Ammon's horn (tissue), 1 donor: ENCODE results near the gene KNCN.

ENCODE experiments used
- DNase-seq: peaks from one replicate; pipeline ENCODE4 v3.0.0-alpha.2; 2016; ENCODE audit warnings: low spot score

Gene KNCN

DNA sequence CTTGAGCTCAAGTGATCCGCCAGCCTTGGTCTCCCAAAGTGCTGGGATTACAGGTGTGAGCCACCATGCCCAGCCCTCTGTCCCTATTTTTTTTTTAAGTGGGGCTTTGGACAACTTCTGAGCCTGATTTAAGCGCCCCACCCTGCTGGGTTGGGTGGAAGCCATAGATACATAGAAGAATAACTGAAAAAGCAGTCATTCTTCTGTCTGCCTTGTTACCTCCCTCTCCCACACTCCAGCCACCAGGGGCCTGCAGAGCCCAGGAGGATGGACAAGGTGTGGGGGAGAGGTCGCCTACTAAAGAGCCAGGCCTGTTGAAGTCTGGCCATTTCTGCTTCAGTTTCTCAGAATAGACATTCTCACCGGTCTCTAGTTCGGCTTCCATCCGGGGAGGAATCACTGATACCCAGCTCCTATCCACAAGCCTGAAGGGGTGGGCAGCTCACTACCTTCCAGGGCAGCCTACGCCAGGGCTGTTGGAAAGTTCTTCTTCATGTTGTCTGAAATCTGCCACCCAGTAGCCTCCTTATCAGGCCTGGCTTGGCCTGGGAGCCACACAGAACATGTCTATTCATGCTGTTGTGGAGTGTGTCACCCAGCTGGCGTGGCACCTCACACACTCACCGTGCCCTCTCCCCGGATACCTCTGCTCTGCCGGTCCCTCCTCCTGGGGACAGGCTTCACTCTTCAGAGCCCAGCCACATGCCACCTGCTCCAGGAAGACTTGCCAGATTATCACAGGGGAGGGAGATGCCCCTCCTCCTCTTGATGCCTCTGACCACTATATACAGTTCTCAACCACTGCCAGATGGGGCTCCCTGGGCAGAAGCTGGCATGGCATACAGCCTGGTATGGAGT lies 27.7 kb downstream of the KNCN start:
- no peak for DNase-seq

- no peak for DNase-seq
Measured at GRCh38 chr1:46522969-46523320, 28.5 kb downstream of the KNCN start.

- no peak for DNase-seq
Measured at GRCh38 chr1:46522184-46522968, 29.1 kb downstream of the KNCN start.

- DNase-seq, result no peak
Measured at GRCh38 chr1:46521414-46521813, 30.0 kb downstream of the KNCN start.

DNA sequence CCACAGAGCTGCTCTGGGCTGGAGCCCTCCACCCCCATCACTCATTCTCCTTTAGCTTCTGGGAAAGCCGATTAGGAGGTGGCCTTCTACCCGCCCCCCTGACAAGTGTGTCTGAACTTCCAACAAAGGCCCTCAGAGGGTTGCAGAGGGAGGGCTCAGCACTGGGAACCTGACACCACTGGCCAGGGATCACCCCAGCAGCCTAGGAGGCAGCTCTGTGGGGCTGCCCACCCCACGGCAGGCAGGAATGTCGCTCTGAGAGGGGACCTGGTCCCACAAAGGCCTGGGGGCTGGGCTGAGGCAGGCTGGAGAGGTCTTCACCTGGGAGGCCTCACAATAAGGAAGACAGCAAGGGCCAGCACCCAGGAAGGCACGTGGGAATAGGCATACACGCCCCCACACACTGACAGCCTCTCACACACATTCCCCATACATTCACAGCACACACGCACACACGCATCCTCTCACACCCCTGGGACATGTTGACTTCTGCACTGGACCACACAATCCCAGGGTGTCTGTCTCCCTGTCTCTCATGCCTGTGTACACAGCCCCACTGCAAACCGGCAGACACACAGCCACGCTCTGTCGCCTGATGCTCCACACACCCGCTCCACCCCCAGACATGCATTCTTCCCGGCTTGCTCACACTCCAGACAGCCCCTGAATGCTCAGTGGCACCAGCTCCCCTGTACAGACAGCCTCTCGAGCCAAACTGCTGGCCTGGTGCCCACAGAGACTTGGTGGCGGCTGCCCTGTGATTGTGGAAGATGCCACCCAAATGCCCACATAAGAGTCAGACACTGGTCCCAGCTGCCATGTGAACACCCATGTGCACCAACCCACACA lies 31.2 kb downstream of the KNCN start:
- DNase-seq, result peak; percentile 42

DNA sequence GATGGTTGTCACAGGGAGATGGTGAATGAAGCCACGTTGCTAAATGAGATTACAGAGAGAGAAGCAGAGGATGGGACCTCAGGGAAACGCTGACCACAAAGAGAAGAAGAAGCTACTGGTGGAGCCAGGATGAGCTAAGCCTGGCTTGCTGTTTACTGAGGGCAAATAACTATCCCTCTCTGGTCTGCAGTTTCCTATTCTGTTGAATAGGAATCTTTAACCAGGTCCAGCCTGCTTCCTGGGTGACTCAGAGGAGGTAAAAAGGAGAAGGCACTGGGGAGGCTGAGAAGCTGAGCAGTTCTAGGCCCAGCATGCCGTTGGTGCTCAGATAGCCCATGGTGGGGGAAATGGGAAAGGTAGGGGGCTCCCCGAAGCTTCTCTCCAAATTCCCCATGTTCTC lies 32.2 kb downstream of the KNCN start:
- DNase-seq, result no peak

GRCh38 chr1:46517932-46518498 lies 33.4 kb downstream of the KNCN start:
- DNase-seq, result no peak

DNA sequence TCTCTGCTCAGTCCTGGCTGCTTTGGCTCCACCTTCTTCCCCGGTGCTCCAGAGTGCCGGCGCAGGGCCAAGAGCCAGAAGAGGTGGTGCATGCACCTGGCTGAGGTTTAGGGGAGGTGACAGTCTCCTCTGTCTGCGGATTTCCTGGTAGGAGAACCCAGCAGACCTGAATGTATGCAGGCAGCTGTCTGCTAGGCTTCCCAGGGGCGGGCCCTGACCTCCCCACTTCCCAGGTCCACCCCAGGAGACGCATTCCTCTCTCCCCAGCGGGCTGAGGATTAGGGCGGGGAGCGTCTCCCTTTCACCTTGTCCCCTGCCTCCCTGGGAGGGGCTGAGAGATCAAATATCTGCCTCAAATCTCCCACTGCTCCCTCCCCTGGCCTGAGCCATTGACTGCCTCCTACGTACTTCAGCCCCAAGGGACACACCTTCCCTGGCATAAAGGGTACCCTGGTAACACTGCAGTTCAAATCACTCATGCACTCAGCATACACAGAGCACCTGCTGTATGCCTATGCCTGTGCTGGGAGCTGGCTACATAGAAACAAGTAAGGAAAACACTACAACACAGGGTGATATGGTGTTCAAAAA lies 34.3 kb downstream of the KNCN start:
- no peak for DNase-seq

DNA sequence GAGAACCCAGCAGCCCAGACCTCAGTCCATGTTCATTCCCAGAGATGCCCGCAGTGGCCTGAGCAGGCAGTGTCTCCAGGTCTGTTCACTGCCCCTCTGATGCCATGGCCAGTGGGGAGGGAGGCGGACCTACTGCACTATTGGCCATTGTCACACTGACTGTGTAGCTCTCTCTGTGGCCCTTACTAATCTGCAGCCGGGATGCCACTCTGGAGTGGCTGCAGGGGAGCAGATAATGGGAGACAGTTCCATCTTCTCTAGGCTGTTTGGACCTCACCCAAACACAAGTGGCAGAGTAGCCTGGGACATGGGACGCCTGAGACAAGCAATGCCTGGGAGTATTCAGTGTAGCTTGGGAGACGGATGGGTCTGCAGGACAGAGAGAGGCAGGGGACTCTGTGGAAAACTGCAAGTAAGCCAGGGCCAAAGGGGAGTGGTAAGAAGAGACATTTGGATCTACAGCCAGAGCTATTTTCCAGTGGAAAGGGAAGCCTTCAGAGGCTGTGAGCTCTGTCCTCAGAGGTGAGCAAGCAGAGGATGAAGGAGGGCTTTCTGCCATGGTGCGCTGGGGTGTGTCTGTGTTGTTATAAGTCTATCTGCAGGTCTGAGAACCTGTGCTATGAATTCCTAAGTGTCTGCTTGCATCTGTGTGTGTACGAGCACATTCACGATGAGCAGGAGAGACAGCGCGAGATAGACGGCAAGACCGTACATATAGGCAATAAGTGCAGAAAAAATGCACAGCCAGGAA lies 35.1 kb downstream of the KNCN start:
- DNase-seq, result no peak

DNA sequence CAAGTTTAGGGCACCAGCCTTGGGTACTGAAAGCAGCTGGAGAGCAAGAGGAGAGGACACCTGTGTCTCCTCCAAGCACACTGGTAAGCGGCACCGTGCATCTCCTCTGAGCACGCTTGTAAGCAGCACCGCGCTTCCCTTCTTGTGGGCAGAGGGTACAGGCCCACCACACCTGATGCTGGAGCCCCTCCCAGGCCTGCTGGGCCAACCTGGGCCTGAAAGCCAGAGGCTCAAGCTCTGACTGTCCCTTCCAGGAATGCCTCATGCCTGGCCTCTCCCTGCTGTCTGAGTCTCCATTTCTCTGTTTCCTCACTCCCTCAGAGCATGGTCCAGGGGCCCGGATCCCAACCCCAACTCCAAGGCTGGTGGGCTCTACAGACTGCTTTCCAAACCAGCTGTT lies 35.9 kb downstream of the KNCN start:
- no peak for DNase-seq

GRCh38 chr1:46513536-46513935 lies 37.9 kb downstream of the KNCN start:
- no peak for DNase-seq

DNA sequence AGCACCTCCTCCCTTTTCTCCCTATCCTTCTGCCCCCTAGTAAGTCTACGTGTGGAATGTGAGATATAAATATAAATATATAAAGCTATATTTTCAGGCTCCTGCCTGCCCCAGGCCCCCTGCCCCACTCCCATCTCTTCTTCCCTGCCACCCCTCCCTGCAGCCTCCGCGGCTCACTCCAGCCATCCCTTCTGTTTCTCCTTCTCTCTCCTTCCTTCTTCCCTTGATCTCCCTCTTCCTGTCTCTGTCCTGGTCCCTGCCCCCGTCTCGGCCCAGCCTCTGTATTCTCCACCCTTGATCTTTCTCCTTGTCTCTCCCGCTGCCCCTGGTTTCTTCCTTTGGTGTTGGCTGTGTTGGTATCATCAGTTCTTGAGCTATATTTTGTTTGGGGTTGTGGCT lies 38.7 kb downstream of the KNCN start:
- no peak for DNase-seq

GRCh38 chr1:46512135-46512791 lies 39.2 kb downstream of the KNCN start:
- no peak for DNase-seq

GRCh38 chr1:46510998-46511365 lies 40.5 kb downstream of the KNCN start:
- DNase-seq, result no peak

DNA sequence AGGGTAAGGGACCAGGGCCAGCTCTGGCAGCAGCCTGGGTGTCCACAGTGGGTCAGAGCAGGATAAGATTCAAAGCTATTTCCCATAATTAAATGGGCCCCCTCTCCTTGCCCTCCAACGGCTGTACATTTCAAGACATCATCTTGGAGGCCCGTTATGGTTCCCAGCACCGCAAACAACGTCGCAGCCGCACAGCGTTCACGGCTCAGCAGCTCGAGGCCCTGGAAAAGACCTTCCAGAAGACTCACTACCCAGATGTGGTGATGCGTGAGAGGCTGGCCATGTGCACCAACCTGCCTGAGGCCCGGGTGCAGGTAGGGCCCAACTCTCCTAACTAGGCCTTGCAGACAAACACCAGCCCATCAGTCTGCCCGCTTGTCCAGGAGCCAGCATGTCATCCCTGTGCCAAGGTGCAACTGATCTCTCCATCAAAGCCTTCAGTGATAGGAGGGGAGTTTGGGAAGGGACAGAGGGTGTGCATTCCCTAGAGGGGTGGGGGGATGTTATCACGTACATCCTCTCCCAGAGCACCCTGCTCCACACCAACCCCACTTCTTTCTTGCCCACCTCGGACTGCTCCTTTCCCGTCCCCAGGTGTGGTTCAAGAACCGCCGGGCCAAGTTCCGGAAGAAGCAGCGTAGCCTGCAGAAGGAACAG lies 41.0 kb downstream of the KNCN start:
- DNase-seq, result no peak

DNA sequence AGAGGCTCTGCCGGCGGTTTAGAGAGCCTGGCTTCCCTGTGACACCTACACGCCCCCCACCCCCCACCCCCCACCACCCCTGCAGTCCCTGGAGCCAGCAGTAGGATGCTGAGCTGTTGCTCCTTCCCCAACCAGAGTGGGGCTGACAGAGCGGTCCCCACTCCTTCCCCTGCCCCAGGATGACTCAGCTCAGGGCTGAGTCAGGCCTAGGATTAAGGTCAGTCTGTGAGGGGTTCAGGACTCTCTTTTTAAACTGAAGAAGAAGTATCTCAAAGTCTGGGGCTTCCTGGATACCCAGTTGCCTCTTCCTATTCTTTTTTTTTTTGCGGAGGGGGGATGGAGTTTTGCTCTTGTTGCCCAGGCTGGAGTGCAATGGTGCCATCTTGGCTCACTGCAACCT lies 42.7 kb downstream of the KNCN start:
- DNase-seq, result no peak

DNA sequence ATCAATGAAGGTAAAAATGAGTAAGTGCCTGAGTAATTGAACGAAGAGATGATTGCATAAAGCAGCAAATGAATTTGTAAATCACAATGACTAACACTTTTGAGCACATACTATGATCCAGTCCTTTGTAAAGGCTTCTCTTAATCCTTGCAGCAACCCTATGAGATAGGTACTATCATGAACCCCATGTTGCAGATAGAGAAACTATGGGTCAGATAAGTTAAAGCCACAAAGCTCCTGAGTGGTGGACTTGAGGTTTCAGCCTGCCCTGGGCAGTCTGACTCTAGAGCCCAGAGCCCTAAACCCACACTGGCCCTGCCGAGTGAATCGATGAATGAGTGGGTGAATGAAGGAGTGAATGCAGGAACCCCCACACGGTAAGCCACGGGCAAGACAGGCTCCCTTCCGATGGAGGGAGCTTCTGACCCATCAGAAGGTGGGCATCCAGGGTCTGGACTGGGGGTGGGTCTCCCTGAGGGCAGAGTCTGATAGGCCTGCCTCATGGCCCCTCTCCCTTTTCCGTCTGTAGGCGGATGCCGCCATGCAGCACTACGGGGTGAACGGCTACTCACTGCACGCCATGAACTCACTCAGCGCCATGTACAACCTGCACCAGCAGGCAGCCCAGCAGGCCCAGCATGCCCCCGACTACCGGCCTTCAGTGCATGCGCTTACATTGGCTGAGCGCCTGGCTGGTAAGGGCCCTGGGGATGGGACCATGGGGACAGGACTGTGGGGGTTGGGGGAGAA lies 44.8 kb downstream of the KNCN start:
- no peak for DNase-seq

DNA sequence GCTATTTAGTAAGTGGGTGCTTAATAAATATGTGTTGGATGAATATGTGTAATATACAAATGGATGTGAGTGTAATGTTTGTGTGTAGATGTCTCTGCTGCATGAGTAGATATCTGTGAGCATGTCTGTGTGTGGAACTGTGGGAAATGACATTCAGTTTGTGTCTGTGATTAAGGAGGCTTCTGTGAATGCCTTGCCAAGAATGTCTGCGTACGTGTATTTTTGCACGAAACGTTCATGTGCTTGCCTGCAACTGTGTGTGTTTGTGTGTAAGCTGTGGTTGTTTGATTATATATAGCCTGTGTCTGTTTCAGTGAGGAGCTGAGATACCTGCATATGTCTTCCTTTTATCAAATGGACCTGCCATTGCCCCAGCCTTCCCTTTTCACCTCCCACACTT lies 48.0 kb downstream of the KNCN start:
- DNase-seq, result no peak

DNA sequence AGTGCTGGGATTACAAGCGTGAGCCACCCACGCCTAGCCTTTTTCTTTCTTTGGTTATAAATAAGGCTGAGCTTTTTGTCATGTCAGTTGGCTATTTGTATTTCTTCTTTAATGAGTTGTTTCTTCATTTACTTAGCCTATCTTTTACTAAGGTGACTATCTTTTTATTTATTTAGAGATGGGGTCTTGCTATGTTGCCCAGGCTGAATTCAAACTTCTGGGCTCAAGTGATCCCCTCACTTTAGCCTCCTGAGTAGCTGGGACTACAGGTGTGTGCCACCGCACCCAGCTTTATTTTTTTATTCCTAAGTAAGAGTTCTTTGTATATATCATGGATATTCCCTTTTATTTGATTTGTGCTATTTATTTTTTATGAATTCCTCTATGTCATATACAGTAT lies 49.9 kb downstream of the KNCN start:
- no peak for DNase-seq
